HG02870 (cell line): ENCODE measurements around the gene ZBTB18.

Experiments
- ATAC-seq: cut with Tn5 transposase; IDR thresholded peaks from one replicate; pipeline ENCODE4 v1.9.1; 2021; ENCODE audit warnings: mild to moderate bottlenecking, moderate library complexity; ENCODE audit not compliant: unreplicated experiment

Gene ZBTB18

DNA sequence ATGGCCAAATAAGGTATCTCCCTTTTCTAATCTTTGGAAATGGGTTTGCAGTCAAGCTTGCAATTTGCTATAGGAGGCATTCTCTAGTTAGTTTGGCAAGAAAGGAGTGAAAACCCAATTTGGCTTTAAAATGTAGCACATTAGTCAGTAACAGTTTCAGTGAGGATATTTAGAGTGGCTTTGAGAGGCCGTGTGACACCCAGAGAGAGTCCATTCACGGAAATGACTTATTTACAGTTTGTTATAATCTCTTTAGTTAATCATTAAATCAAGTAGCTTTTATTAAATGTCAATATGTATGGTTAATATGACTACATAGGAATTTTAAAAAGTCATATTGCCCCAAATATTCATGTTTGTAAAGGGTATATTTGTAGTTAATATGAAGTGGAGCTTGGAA is 9.6 kb downstream of the ZBTB18 start:
- ATAC-seq, result no peak

GRCh38 chr1:244062156-244062725 is 11.2 kb downstream of the ZBTB18 start:
- no peak for ATAC-seq

- no peak for ATAC-seq
Observed at GRCh38 chr1:244063498-244063897, 12.4 kb downstream of the ZBTB18 start.

DNA sequence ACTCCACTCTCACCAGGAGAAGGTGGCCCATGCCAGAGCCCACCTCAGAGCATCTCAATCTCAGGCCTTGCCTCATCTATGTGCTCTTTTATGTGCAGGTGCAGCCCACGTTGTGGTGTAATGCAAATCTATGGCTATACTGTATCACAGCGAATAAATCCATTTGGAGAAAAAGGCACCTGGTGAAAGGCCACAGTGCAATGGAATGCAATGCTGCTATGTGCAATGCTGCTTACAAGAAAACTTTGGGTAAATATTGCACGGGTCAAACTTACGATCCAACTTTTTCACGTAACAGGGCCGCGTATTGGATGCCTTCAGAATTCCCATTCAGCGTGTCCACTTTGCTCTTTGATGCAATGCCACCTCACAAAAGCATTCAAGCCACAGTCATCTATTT is 13.5 kb downstream of the ZBTB18 start:
- no peak for ATAC-seq

GRCh38 chr1:244065063-244065793 is 14.1 kb downstream of the ZBTB18 start:
- no peak for ATAC-seq

GRCh38 chr1:244065960-244066388 is 14.9 kb downstream of the ZBTB18 start:
- no peak for ATAC-seq

- peak; percentile 73 for ATAC-seq
Observed at GRCh38 chr1:244066954-244067716, 16.1 kb downstream of the ZBTB18 start.

DNA sequence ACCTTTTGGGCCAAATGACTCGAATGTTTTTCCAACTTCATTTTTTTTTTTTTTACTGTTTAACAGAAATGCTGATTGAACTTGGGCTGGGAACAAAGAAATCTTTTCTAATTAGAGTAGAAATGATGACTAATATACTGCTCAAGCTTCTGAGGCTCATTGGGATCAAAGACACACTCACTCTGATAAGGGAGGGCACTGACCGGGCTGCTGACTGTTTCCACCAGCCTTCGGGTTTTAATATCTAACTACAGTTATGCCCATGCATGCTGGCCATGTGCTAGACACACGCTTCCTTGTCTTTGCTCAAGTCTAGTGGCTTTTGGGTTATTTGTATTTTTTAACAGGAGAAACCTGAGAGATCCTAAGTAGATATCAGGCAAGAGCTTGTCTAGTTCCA is 16.8 kb downstream of the ZBTB18 start:
- ATAC-seq, result no peak

DNA sequence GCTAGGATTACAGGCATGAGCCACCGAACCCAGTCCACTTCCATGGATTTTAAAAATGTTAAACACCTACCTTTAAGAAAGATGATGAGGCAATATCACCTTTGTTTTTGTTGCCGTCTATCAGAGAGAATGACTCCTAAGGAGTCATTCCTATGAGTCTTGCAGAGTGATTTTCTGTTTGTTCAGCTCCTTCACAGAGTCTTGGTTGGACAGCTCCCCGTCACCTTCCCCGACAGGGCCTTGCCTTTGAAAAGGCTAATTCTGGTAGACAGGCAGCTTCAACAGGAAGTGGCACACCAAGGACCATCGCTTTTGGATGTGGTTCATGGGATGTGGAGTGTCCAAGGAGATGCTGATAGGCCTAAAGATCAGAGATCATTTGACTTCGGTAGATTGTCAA is 17.5 kb downstream of the ZBTB18 start:
- ATAC-seq, result no peak

- no peak for ATAC-seq
Observed at GRCh38 chr1:244069326-244069898, 18.3 kb downstream of the ZBTB18 start.

DNA sequence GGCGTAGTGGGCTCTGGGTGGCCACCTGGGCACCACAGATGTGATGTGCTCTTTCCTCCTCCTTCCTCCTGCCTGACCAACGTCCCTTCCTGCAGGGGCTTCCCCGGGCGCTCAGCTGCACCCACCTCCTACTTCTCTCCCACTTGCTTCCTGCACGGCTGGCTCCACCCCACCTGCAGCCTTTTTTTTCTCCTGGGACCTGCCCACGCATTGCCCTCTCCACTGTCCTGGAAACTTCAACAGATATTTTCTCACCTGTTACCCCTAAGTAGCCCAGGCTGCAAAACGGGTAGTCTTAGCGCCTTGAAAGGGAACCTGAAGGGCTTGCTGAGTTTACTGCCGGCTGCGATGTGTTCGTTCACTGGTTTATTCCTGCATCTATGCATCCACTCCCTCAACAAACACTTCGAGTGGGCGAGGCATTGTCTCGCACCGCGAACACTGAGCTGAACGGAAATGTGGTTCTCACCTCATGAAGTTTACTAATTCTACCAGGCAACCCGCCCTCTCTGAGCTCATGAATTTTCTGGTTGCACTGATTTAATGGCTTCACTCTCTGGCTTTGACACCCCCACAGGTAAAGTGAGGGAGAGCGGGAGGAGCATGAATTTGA is 23.6 kb downstream of the ZBTB18 start:
- ATAC-seq, result peak; percentile 68

- no peak for ATAC-seq
Observed at GRCh38 chr1:244075247-244075722, 24.2 kb downstream of the ZBTB18 start.

DNA sequence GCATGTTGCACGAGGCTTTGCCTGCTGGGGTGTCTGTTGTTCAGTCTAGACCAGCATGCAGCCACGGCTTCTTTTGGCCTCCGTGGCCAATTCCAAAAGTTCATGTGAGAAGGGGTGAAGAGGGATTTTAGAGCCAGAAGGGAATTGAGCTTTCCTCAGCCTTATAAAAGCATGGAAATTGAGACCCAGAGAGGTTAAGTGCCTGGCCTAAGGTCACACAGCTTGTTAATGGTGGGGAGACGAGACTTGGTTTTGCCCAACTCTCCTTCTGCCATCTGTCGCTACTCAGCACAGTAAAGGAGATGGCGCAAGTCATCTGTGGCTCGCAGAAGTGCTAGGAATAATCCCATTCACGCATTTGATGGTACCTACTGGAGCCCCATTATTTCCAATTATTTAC is 25.7 kb downstream of the ZBTB18 start:
- no peak for ATAC-seq

- ATAC-seq, result no peak
Observed at GRCh38 chr1:244077473-244078220, 26.6 kb downstream of the ZBTB18 start.

GRCh38 chr1:244080343-244080929 is 29.4 kb downstream of the ZBTB18 start:
- ATAC-seq, result no peak

GRCh38 chr1:244082969-244083368 is 31.9 kb downstream of the ZBTB18 start:
- ATAC-seq, result no peak

- no peak for ATAC-seq
Observed at GRCh38 chr1:244083383-244083943, 32.4 kb downstream of the ZBTB18 start.

DNA sequence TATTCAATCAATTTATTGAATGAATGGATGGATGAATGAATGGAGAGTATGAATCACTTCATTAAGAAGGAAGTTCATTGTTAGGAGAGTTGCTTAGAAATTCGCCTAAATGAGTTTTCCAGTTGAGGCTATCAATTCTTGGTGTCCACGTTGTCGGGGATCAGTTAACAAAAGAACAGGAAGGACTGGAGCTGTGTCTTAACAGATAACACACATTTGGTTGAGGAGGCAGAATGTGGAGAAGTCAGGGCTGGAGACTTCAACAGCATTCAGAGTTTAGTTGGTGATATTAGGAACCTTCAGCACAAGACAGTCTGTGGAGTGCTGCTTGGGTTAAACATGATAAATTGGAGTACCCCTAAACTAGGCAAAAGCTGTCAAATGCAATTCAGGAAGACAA is 33.7 kb downstream of the ZBTB18 start:
- ATAC-seq, result no peak

DNA sequence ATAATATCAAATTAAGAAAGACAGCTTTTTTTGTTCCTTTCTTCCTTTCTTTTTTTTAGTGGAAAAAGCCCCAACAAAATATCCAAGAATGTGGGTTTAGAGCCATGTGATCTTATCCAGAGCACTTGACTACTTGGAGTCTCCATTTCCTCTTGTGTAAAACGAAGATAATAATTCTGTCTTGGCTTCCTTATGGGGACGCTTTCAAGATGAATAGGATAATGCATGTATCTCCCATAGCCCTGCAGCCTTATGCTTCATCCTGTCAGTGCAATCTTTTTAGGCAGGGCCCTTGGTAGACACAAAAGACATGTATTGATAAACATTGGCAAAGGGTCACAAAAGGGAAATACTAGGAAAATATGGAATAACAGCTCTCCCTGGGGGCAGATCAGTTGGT is 34.8 kb downstream of the ZBTB18 start:
- no peak for ATAC-seq
